Keratinocyte (primary cell): Measurements from ENCODE around the gene SPOP. TPM values are rescaled to one million over a fixed set of nuclear protein-coding genes. Genes with fewer than 3 reads are reported as not detected.

Experiments used
- DNase-seq: peaks from one replicate; pipeline ENCODE4 v3.0.0-alpha.2; 2011; ENCODE audit warnings: low read depth, missing footprints, low spot score
- FAIRE-seq: peaks from 2 replicates; lab custom pipeline; 2011; peaks lifted over from hg19 to GRCh38; lab: Jason Lieb, UNC
- H2AFZ ChIP-seq: 2 replicates; pipeline ENCODE4 v1.6.0; 2012; ENCODE audit warnings: low read length, control low read depth, inconsistent platforms; ENCODE audit not compliant: control insufficient read depth
- H3K27ac ChIP-seq: 2 replicates; pipeline ENCODE4 v1.5.1; 2011; ENCODE audit warnings: low read length; ENCODE audit not compliant: control insufficient read depth, insufficient read depth
- H3K27me3 ChIP-seq: 3 replicates; pipeline ENCODE4 v1.6.0; 2011; ENCODE audit warnings: low read length; ENCODE audit not compliant: control insufficient read depth, insufficient read depth; ENCODE audit errors: extremely low read depth
- H3K36me3 ChIP-seq, 2 experiments: 2 replicates in 1 of 2; 3 replicates in 1 of 2; pipeline ENCODE4 v1.5.1; 2011; ENCODE audit warnings: low read length in 2 of 2, mild to moderate bottlenecking in 1 of 2; ENCODE audit not compliant: control insufficient read depth in 2 of 2, insufficient read depth in 2 of 2; ENCODE audit errors: extremely low read depth in 1 of 2
- H3K4me1 ChIP-seq: 3 replicates; pipeline ENCODE4 v1.5.1; 2011; ENCODE audit warnings: low read length; ENCODE audit not compliant: control insufficient read depth, insufficient read depth; ENCODE audit errors: extremely low read depth
- H3K4me2 ChIP-seq: 3 replicates; pipeline ENCODE4 v1.6.0; 2011; ENCODE audit warnings: low read depth, low read length; ENCODE audit not compliant: control insufficient read depth, insufficient read depth; ENCODE audit errors: extremely low read depth
- H3K4me3 ChIP-seq, 3 experiments: fragments of 200-600 bp in 1 of 3; sonication (generic) in 1 of 3; 2 replicates in 2 of 3; 3 replicates in 1 of 3; pipeline ENCODE4 v1.5.1; 2011 to 2016; ENCODE audit warnings: low read length in 3 of 3, mild to moderate bottlenecking in 3 of 3, control low read depth in 2 of 3, inconsistent platforms in 1 of 3, low read depth in 1 of 3, mixed read lengths in 1 of 3, mixed run types in 1 of 3, moderate library complexity in 1 of 3; ENCODE audit not compliant: control insufficient read depth in 2 of 3, insufficient read depth in 2 of 3; ENCODE audit errors: extremely low read depth in 1 of 3
- H3K79me2 ChIP-seq: 2 replicates; pipeline ENCODE4 v1.6.0; 2012; ENCODE audit warnings: low read length; ENCODE audit not compliant: control insufficient read depth, insufficient read depth
- H3K9ac ChIP-seq: 3 replicates; pipeline ENCODE4 v1.6.0; 2011; ENCODE audit warnings: low read length; ENCODE audit not compliant: control insufficient read depth, insufficient read depth; ENCODE audit errors: extremely low read depth
- H3K9me1 ChIP-seq: 3 replicates; pipeline ENCODE4 v1.6.0; 2011; ENCODE audit warnings: low read length; ENCODE audit not compliant: control insufficient read depth, insufficient read depth; ENCODE audit errors: extremely low read depth
- H3K9me3 ChIP-seq: 2 replicates; pipeline ENCODE4 v1.5.1; 2012; ENCODE audit warnings: low read depth, low read length; ENCODE audit not compliant: control insufficient read depth
- H4K20me1 ChIP-seq: 3 replicates; pipeline ENCODE4 v1.6.0; 2011; ENCODE audit warnings: low read length; ENCODE audit not compliant: control insufficient read depth, insufficient read depth; ENCODE audit errors: extremely low read depth
- CTCF ChIP-seq, 3 experiments: IDR thresholded peaks in 1 of 3; conservative IDR thresholded peaks in 1 of 3; optimal IDR thresholded peaks in 1 of 3; 2 replicates in 2 of 3; 3 replicates in 1 of 3; pipeline versions ENCODE3 to v1.5.1; 2011; ENCODE audit warnings: low read length in 3 of 3, mild to moderate bottlenecking in 3 of 3, moderate library complexity in 2 of 3, control low read depth in 1 of 3, inconsistent platforms in 1 of 3; ENCODE audit not compliant: insufficient read depth in 2 of 3; ENCODE audit errors: extremely low read depth in 1 of 3
- EZH2 ChIP-seq: IDR thresholded peaks from one replicate; pipeline ENCODE4 v1.6.1; 2012; ENCODE audit warnings: inconsistent platforms, mild to moderate bottlenecking, low read length, moderate library complexity
- dilution Hi-C: fragments of 300-500 bp; cut with MboI; formaldehyde crosslinking; loops from one replicate; pipeline ENCODE4 v1.7.0; 2020; ENCODE audit warnings: low sequenced_read_pairs; ENCODE audit not compliant: extremely low pct_ligation_motif_present
- polyA plus RNA-seq, 5 experiments: library from polyadenylated mRNA; depleted of rRNA in 3 of 5; stranded (reverse) in 3 of 5; stranded (forward) in 1 of 5; unstranded in 1 of 5; fragments of >200 nt; gene quantifications; 1 replicate in 1 of 5; 2 replicates in 3 of 5; 3 replicates in 1 of 5; pipeline versions ENCODE4 v1.2.1 to v1.2.3, GENCODE V29; 2011 to 2012; ENCODE audit warnings: missing spikeins in 2 of 5, low read depth in 1 of 5, low replicate concordance in 1 of 5

The SPOP gene
- polyA plus RNA-seq, 1 donor (not counting 4 experiments of a cell fraction or from before 2014, with no cell fraction given): 27.5 TPM

GRCh38 chr17:49576917-49577649 is 100.8 kb downstream of the SPOP start:
- peak overlapping the region; percentile 70 for H2AFZ ChIP-seq
- H3K4me3 ChIP-seq: peak overlapping the region; percentile 46 to 79 (median 73)
- H3K4me2 ChIP-seq: peak overlapping the region; percentile 88
- no peaks in the 10 kb centered on the region for H4K20me1 ChIP-seq
- DNase-seq: no peak
- no peak overlapping the region for H3K9ac ChIP-seq
- H3K79me2 ChIP-seq: no peaks in the 10 kb centered on the region
- TF ChIP-seq EZH2 (no peak), CTCF (optimal IDR thresholded peaks at IDR 0.05 in 1 of 3, IDR thresholded peaks at IDR 0.05 in 1 of 3, conservative IDR thresholded peaks at IDR 0.05 in 1 of 3; ENCODE audit: extremely low read depth in 1 of 3, insufficient read depth in 2 of 3, low read length in 3 of 3) (no peak)
- peaks cover 36% of the 10 kb centered on the region for H3K27me3 ChIP-seq
- dilution Hi-C loops: no loop called here
- no peaks in the 10 kb centered on the region for H3K36me3 ChIP-seq
- FAIRE-seq: no peak
- H3K4me1 ChIP-seq: peaks cover under 1% of the 10 kb centered on the region
- H3K9me1 ChIP-seq: no peaks in the 10 kb centered on the region
- H3K9me3 ChIP-seq: no peaks in the 10 kb centered on the region
- no peak overlapping the region for H3K27ac ChIP-seq

- Histone ChIP-seq H3K36me3 (no peaks in the 10 kb centered on the region), H3K27me3 (peaks cover 39% of the 10 kb centered on the region), H3K9ac (no peak overlapping the region), H3K9me3 (no peaks in the 10 kb centered on the region), H3K9me1 (no peaks in the 10 kb centered on the region), H3K4me3 (peak overlapping the region; percentile 46 to 79 (median 73)), H2AFZ (peak overlapping the region; percentile 80), H3K27ac (no peak overlapping the region), H3K79me2 (no peaks in the 10 kb centered on the region), H3K4me2 (peak overlapping the region; percentile 88), H3K4me1 (no peaks in the 10 kb centered on the region), H4K20me1 (no peaks in the 10 kb centered on the region)
- dilution Hi-C loops: no loop called here
- no peak for TF ChIP-seq CTCF (optimal IDR thresholded peaks at IDR 0.05 in 1 of 3, IDR thresholded peaks at IDR 0.05 in 1 of 3, conservative IDR thresholded peaks at IDR 0.05 in 1 of 3; ENCODE audit: extremely low read depth in 1 of 3, insufficient read depth in 2 of 3, low read length in 3 of 3)
- TF ChIP-seq EZH2: no peak
- FAIRE-seq: no peak
- no peak for DNase-seq
Observed at GRCh38 chr17:49576088-49576916, 101.6 kb downstream of the SPOP start.
